Neural cell (in vitro differentiated cells): Measurements from ENCODE around the gene VWA8.

ENCODE experiments used
- EP300 ChIP-seq: fragments of 450-650 bp; conservative IDR thresholded peaks from 2 replicates; pipeline ENCODE4 v1.6.1; 2014; ENCODE audit warnings: antibody characterized with exemption, mild to moderate bottlenecking, moderate library complexity; ENCODE audit not compliant: poor library complexity, severe bottlenecking
- TF ChIP-seq, protein P1 (sequence below): fragments of 450-650 bp; IDR thresholded peaks from 2 replicates; pipeline ENCODE4 v1.5.1; 2014; ENCODE audit warnings: antibody characterized with exemption, mild to moderate bottlenecking, moderate library complexity; ENCODE audit not compliant: poor library complexity, severe bottlenecking

DNA sequence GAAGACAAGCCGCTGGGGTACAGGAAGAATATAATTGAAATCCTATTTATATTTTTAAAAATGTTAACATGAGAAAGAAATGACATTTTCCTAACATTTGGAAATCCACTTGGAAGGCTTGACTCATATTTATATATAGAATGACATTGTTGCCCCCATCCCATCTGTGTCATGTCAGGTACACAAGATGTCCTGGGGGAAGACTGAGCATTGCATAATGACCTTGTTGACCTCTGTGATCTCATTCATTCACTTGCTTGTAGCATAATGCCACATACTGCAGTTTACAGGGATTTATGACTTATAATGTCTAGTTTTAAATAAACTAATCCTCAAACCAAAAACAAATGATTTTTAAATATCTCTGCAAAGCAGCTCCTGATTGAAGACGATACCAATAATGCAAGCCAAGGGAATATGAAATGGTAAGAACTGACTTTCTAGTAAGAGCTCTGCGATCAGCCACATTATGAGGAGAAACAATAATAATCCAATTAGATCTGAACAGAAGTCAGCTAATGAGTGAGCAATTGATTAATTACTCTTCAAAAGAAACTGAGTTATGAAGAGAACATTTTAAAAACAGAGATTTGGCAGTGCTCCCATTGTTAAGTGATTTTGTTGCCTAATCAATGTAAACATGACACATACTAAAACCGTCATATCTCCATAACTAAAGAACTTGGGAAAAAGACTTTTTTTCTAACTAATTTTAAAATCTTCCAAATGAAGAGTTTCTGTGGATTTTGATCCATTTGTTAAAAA, 21.2 kb upstream of the VWA8 start:
- TF ChIP-seq, protein P1, sequence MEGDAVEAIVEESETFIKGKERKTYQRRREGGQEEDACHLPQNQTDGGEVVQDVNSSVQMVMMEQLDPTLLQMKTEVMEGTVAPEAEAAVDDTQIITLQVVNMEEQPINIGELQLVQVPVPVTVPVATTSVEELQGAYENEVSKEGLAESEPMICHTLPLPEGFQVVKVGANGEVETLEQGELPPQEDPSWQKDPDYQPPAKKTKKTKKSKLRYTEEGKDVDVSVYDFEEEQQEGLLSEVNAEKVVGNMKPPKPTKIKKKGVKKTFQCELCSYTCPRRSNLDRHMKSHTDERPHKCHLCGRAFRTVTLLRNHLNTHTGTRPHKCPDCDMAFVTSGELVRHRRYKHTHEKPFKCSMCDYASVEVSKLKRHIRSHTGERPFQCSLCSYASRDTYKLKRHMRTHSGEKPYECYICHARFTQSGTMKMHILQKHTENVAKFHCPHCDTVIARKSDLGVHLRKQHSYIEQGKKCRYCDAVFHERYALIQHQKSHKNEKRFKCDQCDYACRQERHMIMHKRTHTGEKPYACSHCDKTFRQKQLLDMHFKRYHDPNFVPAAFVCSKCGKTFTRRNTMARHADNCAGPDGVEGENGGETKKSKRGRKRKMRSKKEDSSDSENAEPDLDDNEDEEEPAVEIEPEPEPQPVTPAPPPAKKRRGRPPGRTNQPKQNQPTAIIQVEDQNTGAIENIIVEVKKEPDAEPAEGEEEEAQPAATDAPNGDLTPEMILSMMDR = no peak
- no peak for TF ChIP-seq EP300
